HG02885 (cell line): Measurements from ENCODE around the gene CDH4.

Experiments used
- ATAC-seq: cut with Tn5 transposase; IDR thresholded peaks from one replicate; pipeline ENCODE4 v1.9.1; 2021; ENCODE audit warnings: mild to moderate bottlenecking; ENCODE audit not compliant: unreplicated experiment, poor library complexity

CDH4 gene

GRCh38 chr20:61538943-61539265 is 286.8 kb downstream of the CDH4 start:
- no peak for ATAC-seq

GRCh38 chr20:61539706-61540360 is 287.8 kb downstream of the CDH4 start:
- ATAC-seq: no peak

DNA sequence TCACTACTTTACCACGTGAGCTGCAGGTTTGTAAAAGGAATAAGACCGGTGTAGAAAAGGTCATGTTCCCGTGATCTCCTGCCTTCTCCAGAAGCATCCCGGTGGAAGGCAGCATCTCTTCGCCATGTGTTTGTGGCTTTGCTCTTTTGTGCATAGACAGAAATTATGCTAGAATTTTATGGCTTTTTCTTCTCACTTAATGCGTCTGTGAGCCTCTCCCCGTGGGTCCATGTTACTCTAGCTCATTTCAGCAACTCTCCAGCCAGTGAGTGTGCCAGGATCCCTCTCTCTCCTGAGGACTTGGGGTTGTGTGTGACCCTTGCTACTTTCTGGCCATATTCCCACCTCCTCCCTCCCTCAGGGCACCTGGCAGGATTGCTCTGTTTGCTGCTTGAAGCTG is 289.5 kb downstream of the CDH4 start:
- ATAC-seq: no peak

DNA sequence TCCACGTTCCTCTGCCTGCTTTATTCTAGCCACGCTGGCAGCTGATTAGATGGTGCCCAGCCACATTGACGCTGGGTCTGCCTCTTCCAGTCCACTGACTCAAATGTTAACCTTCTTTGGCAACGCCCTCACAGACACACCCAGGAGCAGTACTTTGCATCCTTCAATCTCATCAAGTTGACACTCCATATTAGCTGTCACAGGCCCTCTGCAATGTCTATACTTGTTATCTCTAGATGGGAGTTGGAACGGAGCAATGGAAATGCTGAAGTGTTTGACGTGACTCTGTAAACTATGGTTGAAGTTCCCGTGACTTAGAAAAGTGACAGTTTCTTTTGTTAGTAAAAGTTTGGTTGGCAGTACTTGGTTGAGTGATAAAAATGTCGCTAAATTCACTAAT is 291.0 kb downstream of the CDH4 start:
- ATAC-seq: no peak

- no peak for ATAC-seq
Measured at GRCh38 chr20:61543931-61544745, 292.1 kb downstream of the CDH4 start.

- ATAC-seq: no peak
Measured at GRCh38 chr20:61544910-61545889, 293.1 kb downstream of the CDH4 start.

DNA sequence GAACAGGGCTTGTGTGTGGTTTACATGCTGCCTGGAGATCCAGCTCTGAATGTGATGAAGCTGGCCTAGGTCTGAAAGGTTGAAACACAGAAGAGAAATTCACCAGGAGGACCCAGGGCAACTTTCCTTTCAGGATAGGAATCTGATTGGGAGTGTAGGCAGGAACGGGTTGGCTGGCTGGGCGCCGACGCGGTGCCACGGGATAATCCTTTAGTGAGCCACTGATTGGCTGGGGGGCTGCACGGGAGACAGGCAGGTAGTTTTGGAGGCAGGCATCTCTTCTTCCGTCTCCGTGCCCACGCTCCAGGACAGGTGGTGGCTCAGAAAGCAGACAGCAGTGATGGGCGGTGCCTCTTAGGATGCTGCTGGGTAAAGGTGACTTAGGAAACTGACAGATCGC is 294.6 kb downstream of the CDH4 start:
- ATAC-seq: no peak

DNA sequence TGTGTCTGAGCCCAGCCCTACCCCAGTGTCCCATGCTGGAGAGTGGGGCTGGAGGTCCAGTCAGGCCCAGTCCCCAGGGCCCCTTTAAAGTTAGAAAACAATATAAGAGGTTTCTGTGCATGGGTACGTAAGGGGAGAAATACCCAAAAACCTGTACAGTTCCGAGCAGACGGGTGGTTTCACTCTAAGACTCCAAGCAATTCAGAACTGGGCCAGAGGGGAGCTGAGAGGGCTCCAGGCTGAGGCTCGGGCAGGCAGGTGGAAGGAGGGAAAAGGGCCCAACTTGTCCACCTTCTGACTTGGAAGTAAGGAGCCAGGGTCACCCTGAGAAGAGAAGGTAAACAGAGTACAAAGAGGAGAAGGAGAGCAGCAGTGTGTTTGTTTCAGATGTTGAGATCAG is 296.0 kb downstream of the CDH4 start:
- ATAC-seq: no peak

GRCh38 chr20:61549865-61550264 is 297.8 kb downstream of the CDH4 start:
- ATAC-seq: no peak

DNA sequence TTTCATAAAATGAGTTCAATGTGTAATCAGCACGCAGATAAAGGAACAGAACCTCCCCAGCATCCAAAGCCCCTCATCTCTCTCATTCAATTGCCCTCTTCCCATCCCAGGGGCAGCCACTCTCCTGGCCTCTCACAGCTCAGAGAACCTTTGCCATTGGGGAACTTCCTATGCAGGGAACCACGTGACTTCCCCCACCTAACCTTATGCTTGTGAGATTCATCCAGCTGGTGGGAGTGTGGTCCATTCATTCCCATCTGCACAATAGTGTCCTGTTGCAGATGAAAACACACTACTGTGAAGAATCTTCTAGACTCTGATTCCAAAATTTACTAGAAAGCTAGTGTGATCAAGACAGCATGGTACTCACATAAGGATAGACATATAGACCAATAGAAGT is 299.3 kb downstream of the CDH4 start:
- no peak for ATAC-seq

- ATAC-seq: no peak
Measured at GRCh38 chr20:61554617-61555016, 302.6 kb downstream of the CDH4 start.

GRCh38 chr20:61555566-61555965 is 303.5 kb downstream of the CDH4 start:
- no peak for ATAC-seq

- ATAC-seq: no peak
Measured at GRCh38 chr20:61556111-61556510, 304.1 kb downstream of the CDH4 start.

DNA sequence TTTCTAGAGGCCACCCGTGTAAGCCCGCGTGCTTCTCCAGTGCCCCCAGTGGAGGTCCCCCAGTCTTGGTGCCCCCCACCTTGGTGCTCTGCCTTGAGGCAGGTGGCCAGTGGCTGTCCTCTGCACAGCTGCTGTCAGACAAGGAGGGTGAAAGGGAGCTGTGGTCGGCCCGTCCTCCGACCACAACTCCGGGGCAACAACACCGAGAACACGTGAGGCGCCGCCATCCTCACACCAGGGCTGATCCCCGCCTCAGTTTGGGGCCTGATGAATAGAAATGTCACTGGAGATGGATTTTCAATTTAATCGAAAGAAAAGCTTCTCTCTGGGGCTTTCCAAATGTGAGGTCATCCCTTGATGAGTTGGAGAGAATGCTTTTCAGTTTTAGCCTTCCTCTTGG is 304.6 kb downstream of the CDH4 start:
- ATAC-seq: no peak

DNA sequence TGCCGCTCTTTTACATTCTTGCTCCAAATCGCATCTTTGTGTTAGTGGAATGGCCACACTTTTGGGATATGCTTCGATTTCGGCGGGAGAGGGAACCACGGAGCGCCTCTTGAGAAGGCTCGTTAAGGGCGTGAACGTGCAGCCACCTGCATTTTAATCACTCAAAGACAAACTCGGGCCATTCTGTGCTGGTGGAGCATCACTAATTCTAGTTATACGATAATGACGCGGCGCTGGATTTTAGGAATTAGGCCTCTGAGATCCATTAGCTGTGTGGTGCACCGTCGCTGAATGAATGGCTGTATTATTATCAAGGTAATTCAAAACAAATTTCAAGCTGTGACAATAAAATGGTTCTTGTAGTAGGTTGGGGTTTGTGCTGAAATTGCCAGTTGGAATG is 305.6 kb downstream of the CDH4 start:
- ATAC-seq: no peak

DNA sequence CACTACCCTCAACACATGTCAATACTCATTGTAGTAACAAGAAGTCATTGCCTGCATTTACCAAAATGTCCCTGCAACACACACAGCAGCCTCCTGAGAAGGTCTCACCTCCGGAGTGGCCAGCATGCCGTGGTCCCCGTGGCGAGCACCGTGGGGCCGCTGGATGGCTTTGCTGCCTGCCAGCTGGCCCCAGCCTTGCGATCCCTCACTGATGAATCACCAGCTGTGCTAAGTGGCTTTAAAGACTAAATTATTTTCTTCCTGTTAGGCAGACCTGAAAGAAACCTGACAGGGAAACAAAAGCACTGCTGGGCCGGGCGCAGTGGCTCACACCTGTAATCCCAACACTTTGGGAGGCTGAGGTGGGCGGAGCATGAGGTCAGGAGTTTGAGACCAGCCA is 306.7 kb downstream of the CDH4 start:
- no peak for ATAC-seq

DNA sequence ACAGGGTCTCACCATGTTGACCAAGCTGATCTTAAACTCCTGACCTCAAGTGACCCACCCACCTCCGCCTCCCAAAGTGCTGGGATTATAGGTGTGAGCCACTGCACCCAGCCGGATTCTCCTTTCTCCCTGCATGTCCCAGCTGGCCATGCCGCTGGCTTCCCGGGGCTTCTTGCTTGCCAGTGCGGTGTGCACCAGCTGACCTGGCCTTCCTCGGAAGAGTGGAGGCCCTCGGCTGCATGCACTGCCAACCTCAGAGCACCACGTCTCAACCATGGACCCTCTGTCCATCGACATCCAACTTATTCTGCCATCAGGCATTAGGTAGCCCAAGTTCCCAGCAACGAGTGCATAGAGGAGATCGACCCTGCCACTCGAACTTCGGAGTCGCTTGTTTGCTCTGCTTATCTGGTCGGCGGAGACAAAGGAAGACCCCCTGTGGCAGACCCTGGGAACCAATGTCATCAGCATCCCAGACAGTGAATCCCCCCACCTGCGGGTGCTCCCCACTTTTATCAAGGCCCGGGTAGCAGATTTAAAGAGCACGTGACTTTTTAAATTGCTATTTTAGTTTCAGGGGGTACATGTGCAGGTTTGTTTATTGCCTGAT is 307.8 kb downstream of the CDH4 start:
- ATAC-seq: no peak

- ATAC-seq: no peak
Measured at GRCh38 chr20:61560361-61560853, 308.3 kb downstream of the CDH4 start.

DNA sequence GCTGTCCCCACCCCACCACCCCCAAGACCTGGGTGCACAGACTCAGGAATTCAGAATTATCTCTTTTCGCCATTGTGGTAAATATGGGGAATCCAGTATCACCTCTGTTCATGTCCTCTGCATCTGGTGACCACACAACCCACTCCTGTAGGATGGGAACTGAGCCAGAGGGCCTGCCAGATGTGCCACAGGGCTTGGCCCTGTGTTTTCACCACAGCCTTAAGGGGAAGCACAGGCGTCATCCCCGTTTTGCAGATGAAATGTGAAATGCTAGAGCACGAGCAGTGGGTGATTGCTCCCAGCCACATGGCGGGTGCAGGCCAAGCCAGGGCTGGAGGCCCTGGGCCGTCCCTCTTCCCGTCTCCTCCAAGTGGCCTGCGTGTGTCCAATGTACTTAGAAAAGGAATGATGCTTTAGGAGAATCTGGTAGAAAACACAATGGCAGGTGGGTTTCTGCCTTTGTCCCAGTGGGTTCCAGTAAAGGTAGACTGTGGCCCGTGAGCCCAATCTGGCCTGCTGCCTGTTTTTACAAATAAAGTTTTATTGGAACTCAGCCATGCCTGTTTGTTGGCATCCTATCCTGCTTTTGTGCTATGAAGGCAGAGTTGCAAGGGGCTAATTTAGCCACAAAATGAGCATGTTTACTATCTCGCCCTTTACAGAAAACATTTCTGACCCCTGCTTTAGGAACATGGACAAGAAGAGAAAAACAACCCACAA is 309.2 kb downstream of the CDH4 start:
- ATAC-seq: no peak

- no peak for ATAC-seq
Measured at GRCh38 chr20:61562491-61562890, 310.4 kb downstream of the CDH4 start.
